Panc1 (cell line): ENCODE results near the gene LMNTD2. TPM values are rescaled to one million over a fixed set of nuclear protein-coding genes. Genes with fewer than 3 reads are reported as not detected.

Experiments used
- ATAC-seq: fragments of 200-7000 bp; cut with Tn5 transposase; 2 replicates; pipeline ENCODE4 v1.9.1; 2020; ENCODE audit warnings: mild to moderate bottlenecking, moderate library complexity
- BruUV-seq: library from RNA; stranded (reverse); fragments of 400-500 nt; replicated peaks from 2 replicates; lab custom pipeline; 2021; lab: Mats Ljungman, UMichigan
- CTCF ChIA-PET: fragments of 300-600 bp; sonication (Branson Sonifier 250); formaldehyde crosslinking; loops from one replicate; lab custom pipeline; 2022; ENCODE audit warnings: antibody characterized with exemption; lab: Charles Lee
- POLR2A ChIA-PET: fragments of 300-600 bp; sonication (Branson Sonifier 250); formaldehyde crosslinking; loops from one replicate; lab custom pipeline; 2022; ENCODE audit warnings: antibody characterized with exemption; lab: Charles Lee
- DNase-seq: peaks from one replicate; pipeline ENCODE4 v3.0.0-alpha.2; 2010; ENCODE audit warnings: low read depth, low spot score
- H3K27ac ChIP-seq: 2 replicates; pipeline ENCODE4 v1.5.1; 2011; ENCODE audit warnings: mild to moderate bottlenecking, low read length, inconsistent platforms
- H3K27me3 ChIP-seq: fragments of 200-500 bp; sonication (Bioruptor generic); 2 replicates; pipeline ENCODE4 v1.6.0; 2014; ENCODE audit warnings: low read length, inconsistent platforms; ENCODE audit not compliant: control insufficient read depth, insufficient read depth
- H3K36me3 ChIP-seq: fragments of 200-500 bp; sonication (Bioruptor generic); 2 replicates; pipeline ENCODE4 v1.5.1; 2014; ENCODE audit warnings: inconsistent platforms, mild to moderate bottlenecking, low read length, moderate library complexity; ENCODE audit not compliant: control insufficient read depth, insufficient read depth
- H3K4me1 ChIP-seq: 2 replicates; pipeline ENCODE4 v1.5.1; 2011; ENCODE audit warnings: inconsistent platforms, mild to moderate bottlenecking, low read length, moderate library complexity; ENCODE audit not compliant: control insufficient read depth, insufficient read depth
- H3K4me3 ChIP-seq, 2 experiments: 2 replicates each; pipeline ENCODE4 v1.5.1; 2011 to 2012; ENCODE audit warnings: low read depth in 2 of 2, low read length in 2 of 2, mild to moderate bottlenecking in 2 of 2, inconsistent platforms in 1 of 2, moderate library complexity in 1 of 2
- H3K9me3 ChIP-seq: fragments of 200-500 bp; sonication (Bioruptor generic); 2 replicates; pipeline ENCODE4 v1.5.1; 2014; ENCODE audit warnings: low read depth, mild to moderate bottlenecking, inconsistent platforms, low read length, moderate library complexity; ENCODE audit not compliant: control insufficient read depth, insufficient read depth
- CTCF ChIP-seq: fragments of 450-650 bp; IDR thresholded peaks from 2 replicates; pipeline ENCODE4 v1.5.1; 2017; ENCODE audit warnings: mild to moderate bottlenecking
- POLR2AphosphoS5 ChIP-seq: IDR thresholded peaks from 2 replicates; pipeline ENCODE4 v1.6.1; 2012; ENCODE audit warnings: mild to moderate bottlenecking, low read depth, low read length, moderate library complexity
- REST ChIP-seq, 2 experiments: IDR thresholded peaks; 2 replicates each; pipeline ENCODE4 v1.6.1; 2011 to 2012; ENCODE audit warnings: low read depth in 2 of 2, control low read depth in 1 of 2, low read length in 1 of 2, mild to moderate bottlenecking in 1 of 2, moderate library complexity in 1 of 2; ENCODE audit not compliant: insufficient read depth in 1 of 2
- SIN3A ChIP-seq: IDR thresholded peaks from 2 replicates; pipeline ENCODE4 v1.6.1; 2012; ENCODE audit warnings: low read depth, mild to moderate bottlenecking, low read length, moderate library complexity, borderline replicate concordance; ENCODE audit not compliant: insufficient read depth
- TCF7L2 ChIP-seq: IDR thresholded peaks from 2 replicates; pipeline ENCODE4 v1.6.1; 2011; ENCODE audit warnings: mild to moderate bottlenecking, low read depth, low read length, inconsistent platforms
- in situ Hi-C: cut with HindIII; loops from 2 replicates; pipeline ENCODE4 v1.10.0; 2016; ENCODE audit warnings: low sequenced_read_pairs, low pct_unique_long_range_greater_than_20kb
- intact Hi-C: fragments of 100-400 bp; cut with micrococcal nuclease; formaldehyde crosslinking; loops from one replicate; pipeline ENCODE4 v1.10.0; 2022; ENCODE audit not compliant: unreplicated experiment
- microRNA-seq: library from miRNA; unstranded; fragments of <30 nt; microRNA quantifications from one replicate; pipeline ENCODE4 v1.1.0, GENCODE V29; 2020; ENCODE audit not compliant: unreplicated experiment
- total RNA-seq: library from RNA; stranded (reverse); gene quantifications from one replicate; pipeline ENCODE4 v1.2.1, GENCODE V29; 2021; ENCODE audit not compliant: unreplicated experiment

Gene LMNTD2
- total RNA-seq, 1 experiment from 2014 or later: 21.8 TPM

- ChIA-PET POLR2A (interaction anchor here (0.6 kb wide), 3 partner anchors 59 to 141 kb away, joined by 4 to 5 read pairs (median 4); no protein-coding TSS in a partner anchor), CTCF (interaction anchor here (0.6 to 1.0 kb wide), 2 partner anchors 13 to 32 kb away, joined by 3 read pairs; no protein-coding TSS in a partner anchor)
- in situ Hi-C loops: no loop called here
- Histone ChIP-seq H3K4me3 (peak overlapping the region; percentile 83 to 94), H3K27ac (peak overlapping the region; percentile 99), H3K9me3 (no peaks in the 10 kb centered on the region), H3K27me3 (no peaks in the 10 kb centered on the region), H3K4me1 (peaks cover 24% of the 10 kb centered on the region), H3K36me3 (peaks cover 7% of the 10 kb centered on the region; the same call in 1 of the 2 replicates)
- intact Hi-C loops: no loop called here
- DNase-seq (no peak), ATAC-seq (no peak)
- no TSS peak for BruUV-seq
- TF ChIP-seq CTCF (no peak), SIN3A (no peak), REST (IDR thresholded peaks at IDR 0.05; ENCODE audit: insufficient read depth in 1 of 2, low read depth in 2 of 2, low read length in 1 of 2) (no peak), POLR2AphosphoS5 (no peak), TCF7L2 (no peak)
Measured at GRCh38 chr11:504994-505344, 55.6 kb downstream of the LMNTD2 start.

Small RNA genes within 50 kb of the gene (microRNA-seq; reads per million reads assigned to microRNA genes)
- 791 reads per million, percentile 78 among the genes with 10 or more reads in this experiment for gene MIR210

Other genes with a start within 250 kb of the LMNTD2 start
- gene IFITM1, start 246.7 kb downstream of the LMNTD2 start, total RNA-seq: 66.3 TPM
- gene IFITM3, start 239.9 kb downstream of the LMNTD2 start, total RNA-seq: 614 TPM
- 122 TPM for gene B4GALNT4, start 191.2 kb downstream of the LMNTD2 start, total RNA-seq
- 36.8 TPM for gene PKP3, start 166.5 kb downstream of the LMNTD2 start, total RNA-seq
- gene SIGIRR, start 145.7 kb downstream of the LMNTD2 start, total RNA-seq: 183 TPM
- gene ANO9, start 118.7 kb downstream of the LMNTD2 start, total RNA-seq: 61.4 TPM
- gene PTDSS2, start 110.5 kb downstream of the LMNTD2 start, total RNA-seq: 103 TPM
- 345 TPM for gene RNH1, start 53.5 kb downstream of the LMNTD2 start, total RNA-seq
- gene HRAS, start 25.2 kb downstream of the LMNTD2 start, total RNA-seq: 175 TPM
- 9.8 TPM for gene LRRC56, start 23.2 kb downstream of the LMNTD2 start, total RNA-seq
- 81.8 TPM for gene RASSF7, start 232 bp upstream of the LMNTD2 start, total RNA-seq
- gene PHRF1, start 15.7 kb upstream of the LMNTD2 start, total RNA-seq: 90.6 TPM
- gene IRF7, start 55.2 kb upstream of the LMNTD2 start, total RNA-seq: 23.9 TPM
- not detected for gene CDHR5, start 64.2 kb upstream of the LMNTD2 start, total RNA-seq
- gene SCT, start 66.4 kb upstream of the LMNTD2 start, total RNA-seq: not detected
- gene DRD4, start 76.5 kb upstream of the LMNTD2 start, total RNA-seq: 0.95 TPM
- gene DEAF1, start 134.5 kb upstream of the LMNTD2 start, total RNA-seq: 105 TPM
- gene TMEM80, start 135.1 kb upstream of the LMNTD2 start, total RNA-seq: 45.2 TPM
- 256 TPM for gene EPS8L2, start 145.5 kb upstream of the LMNTD2 start, total RNA-seq
- gene TALDO1, start 186.7 kb upstream of the LMNTD2 start, total RNA-seq: 257 TPM
- 229 TPM for gene GATD1, start 216.7 kb upstream of the LMNTD2 start, total RNA-seq
- 15.9 TPM for gene CEND1, start 229.4 kb upstream of the LMNTD2 start, total RNA-seq
- gene SLC25A22, start 237.5 kb upstream of the LMNTD2 start, total RNA-seq: 119 TPM
- 75.9 TPM for gene PIDD1, start 244.5 kb upstream of the LMNTD2 start, total RNA-seq
- 3,468 TPM for gene RPLP2, start 249.2 kb upstream of the LMNTD2 start, total RNA-seq